OCI-LY1 (cell line): ENCODE measurements around the gene UBTD1.

Source experiments
- H2AFZ ChIP-seq: fragments of 200-600 bp; sonication (generic), shearing (Covaris generic); 2 replicates; pipeline ENCODE4 v1.6.0; 2014; ENCODE audit warnings: antibody characterized with exemption, mild to moderate bottlenecking, low read length
- H3F3A ChIP-seq: fragments of 200-600 bp; sonication (generic), shearing (Covaris generic); 2 replicates; pipeline ENCODE4 v1.6.0; 2014; ENCODE audit warnings: mild to moderate bottlenecking, antibody characterized with exemption, low read length, moderate library complexity; ENCODE audit not compliant: insufficient read depth
- H3K27ac ChIP-seq: fragments of 200-600 bp; sonication (generic); 2 replicates; pipeline ENCODE4 v1.5.1; 2014; ENCODE audit warnings: low read length, mixed run types, mild to moderate bottlenecking, low read depth; ENCODE audit not compliant: poor library complexity, severe bottlenecking
- H3K27me3 ChIP-seq: fragments of 200-600 bp; sonication (generic); 2 replicates; pipeline ENCODE4 v1.6.0; 2014; ENCODE audit warnings: antibody characterized with exemption, mild to moderate bottlenecking, low read length, moderate library complexity; ENCODE audit not compliant: insufficient read depth
- H3K36me3 ChIP-seq: fragments of 200-600 bp; sonication (generic); 2 replicates; pipeline ENCODE4 v1.6.1; 2014; ENCODE audit warnings: mild to moderate bottlenecking, antibody characterized with exemption, low read length, moderate library complexity, mixed read lengths; ENCODE audit not compliant: insufficient read depth
- H3K4me1 ChIP-seq: fragments of 200-600 bp; sonication (generic); 2 replicates; pipeline ENCODE4 v1.5.1; 2014; ENCODE audit warnings: mild to moderate bottlenecking, low read length, moderate library complexity; ENCODE audit not compliant: insufficient read depth, severe bottlenecking
- H3K4me2 ChIP-seq: fragments of 200-600 bp; sonication (generic), shearing (Covaris generic); 2 replicates; pipeline ENCODE4 v1.6.1; 2014; ENCODE audit warnings: low read length
- H3K4me3 ChIP-seq: fragments of 200-600 bp; sonication (generic); 2 replicates; pipeline ENCODE4 v1.5.1; 2014; ENCODE audit warnings: low read length, low read depth, mild to moderate bottlenecking, mixed read lengths; ENCODE audit not compliant: poor library complexity, severe bottlenecking
- H3K79me2 ChIP-seq: fragments of 200-600 bp; shearing (Covaris generic); 2 replicates; pipeline ENCODE4 v1.6.1; 2016; ENCODE audit warnings: mixed run types, low read length, mixed read lengths; ENCODE audit not compliant: insufficient read depth
- H3K9ac ChIP-seq: fragments of 200-600 bp; sonication (generic), shearing (Covaris generic); 2 replicates; pipeline ENCODE4 v1.6.1; 2014; ENCODE audit warnings: mild to moderate bottlenecking, low read length, mixed read lengths
- H3K9me2 ChIP-seq: fragments of 200-600 bp; sonication (generic), shearing (Covaris generic); 2 replicates; pipeline ENCODE4 v1.6.1; 2014; ENCODE audit warnings: low read depth, mild to moderate bottlenecking, low read length, mixed read lengths
- H3K9me3 ChIP-seq: fragments of 200-600 bp; shearing (Covaris generic); 2 replicates; pipeline ENCODE4 v1.6.1; 2014; ENCODE audit warnings: low read length, mixed read lengths
- H4K20me1 ChIP-seq: fragments of 200-600 bp; sonication (generic), shearing (Covaris generic); 2 replicates; pipeline ENCODE4 v1.6.0; 2016; ENCODE audit warnings: mild to moderate bottlenecking, low read length; ENCODE audit not compliant: insufficient read depth
- CTCF ChIP-seq: fragments of 200-600 bp; sonication (generic), shearing (Covaris generic); IDR thresholded peaks from 2 replicates; pipeline ENCODE4 v1.5.1; 2017; ENCODE audit warnings: mild to moderate bottlenecking, antibody characterized with exemption, low read length, moderate library complexity, mixed read lengths
- EZH2 ChIP-seq: fragments of 200-600 bp; sonication (generic), shearing (Covaris generic); IDR thresholded peaks from 2 replicates; pipeline ENCODE4 v1.8.0; 2017; ENCODE audit warnings: borderline replicate concordance, mixed run types, mild to moderate bottlenecking, antibody characterized with exemption, low read length, moderate library complexity, mixed read lengths

UBTD1 gene

GRCh38 chr10:97577701-97578100, 79.0 kb downstream of the UBTD1 start:
- Histone ChIP-seq H3K9me3 (no peaks in the 10 kb centered on the region), H3K27me3 (no peaks in the 10 kb centered on the region), H3K4me2 (no peak overlapping the region), H4K20me1 (no peaks in the 10 kb centered on the region), H3K36me3 (no peaks in the 10 kb centered on the region), H3K4me3 (no peak overlapping the region), H3K27ac (no peak overlapping the region), H3K9me2 (no peaks in the 10 kb centered on the region), H3K9ac (no peak overlapping the region), H3F3A (no peaks in the 10 kb centered on the region), H2AFZ (no peak overlapping the region), H3K4me1 (no peaks in the 10 kb centered on the region), H3K79me2 (no peaks in the 10 kb centered on the region)
- TF ChIP-seq EZH2: no peak

- H3K9me2 ChIP-seq: no peaks in the 10 kb centered on the region
Observed at GRCh38 chr10:97578171-97578844, 79.6 kb downstream of the UBTD1 start.

DNA sequence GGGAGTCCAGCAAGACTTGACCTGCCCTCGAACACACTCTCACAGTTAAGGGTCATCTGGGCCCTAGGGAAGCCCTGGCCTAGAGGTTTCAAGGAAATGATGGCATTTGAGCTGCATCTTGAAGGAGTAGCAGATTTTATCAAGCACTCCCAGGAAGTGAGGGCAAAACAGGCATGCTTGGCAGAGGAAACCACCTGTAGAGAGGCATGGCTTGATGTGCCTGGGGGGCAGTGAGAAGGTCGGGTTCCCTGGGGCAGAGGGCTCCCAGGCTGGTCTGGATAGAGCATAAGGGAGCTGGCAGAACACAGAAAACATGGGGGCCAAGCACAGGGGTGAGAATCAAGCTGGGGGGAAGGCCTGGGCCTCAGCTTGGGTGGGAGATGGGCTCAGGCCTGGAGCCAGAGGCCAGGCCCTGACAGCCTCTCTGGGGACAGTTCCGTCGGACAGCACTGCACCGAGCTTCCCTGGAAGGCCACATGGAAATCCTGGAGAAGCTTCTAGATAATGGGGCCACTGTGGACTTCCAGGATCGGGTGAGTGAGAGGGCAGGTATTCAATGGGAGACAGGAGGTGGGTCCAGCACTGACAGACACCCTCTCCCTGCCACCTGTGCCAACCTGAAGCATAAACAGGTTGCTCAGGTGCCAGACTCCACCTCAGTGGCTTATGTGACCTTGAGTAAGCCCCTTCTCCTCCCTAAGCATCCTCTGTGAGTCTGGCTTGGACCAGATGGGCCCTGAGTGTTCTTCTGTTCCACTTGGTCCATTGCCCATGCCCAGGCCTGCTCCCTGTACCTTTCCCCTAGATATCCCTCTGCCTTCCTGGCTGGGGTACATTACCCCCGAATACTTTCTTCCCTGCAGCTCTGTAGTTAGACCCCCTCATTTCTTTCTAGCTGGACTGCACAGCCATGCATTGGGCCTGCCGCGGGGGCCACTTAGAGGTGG, 82.0 kb downstream of the UBTD1 start:
- Histone ChIP-seq H3K4me1 (no peaks in the 10 kb centered on the region), H3K4me2 (no peak overlapping the region), H3K36me3 (no peaks in the 10 kb centered on the region), H3K27me3 (no peaks in the 10 kb centered on the region), H3K4me3 (no peak overlapping the region), H3K9me2 (no peaks in the 10 kb centered on the region), H3K79me2 (no peaks in the 10 kb centered on the region), H3K9ac (no peak overlapping the region), H2AFZ (no peak overlapping the region), H3K9me3 (no peaks in the 10 kb centered on the region), H4K20me1 (no peaks in the 10 kb centered on the region), H3F3A (no peaks in the 10 kb centered on the region), H3K27ac (no peak overlapping the region)
- no peak for TF ChIP-seq EZH2
- no peak for TF ChIP-seq CTCF

More at GRCh38 chr10:97578171-97578844, 79.6 kb downstream of the UBTD1 start:
- H3K79me2 ChIP-seq: no peaks in the 10 kb centered on the region
- H4K20me1 ChIP-seq: no peaks in the 10 kb centered on the region
- no peak overlapping the region for H2AFZ ChIP-seq
- H3K4me3 ChIP-seq: no peak overlapping the region
- H3K4me2 ChIP-seq: no peak overlapping the region
- no peaks in the 10 kb centered on the region for H3K9me3 ChIP-seq
- no peaks in the 10 kb centered on the region for H3F3A ChIP-seq
- H3K27me3 ChIP-seq: no peaks in the 10 kb centered on the region
- no peaks in the 10 kb centered on the region for H3K4me1 ChIP-seq
- H3K36me3 ChIP-seq: no peaks in the 10 kb centered on the region
- H3K9ac ChIP-seq: no peak overlapping the region
- no peak overlapping the region for H3K27ac ChIP-seq
- TF ChIP-seq EZH2: no peak
- no peak for TF ChIP-seq CTCF
